ENCODE results near the gene CDK5R2. TPM values are rescaled to one million over a fixed set of nuclear protein-coding genes. Genes with fewer than 3 reads are reported as not detected.
A peak's percentile ranks its signal among the peaks of the same experiment; 100 is the strongest.

The CDK5R2 gene
- total RNA-seq, 1 donor from 2014 or later: not detected

- no peak for DNase-seq
Observed at GRCh38 chr2:218990052-218990451, 30.6 kb downstream of the CDK5R2 start.

GRCh38 chr2:218990612-218991011 lies 31.1 kb downstream of the CDK5R2 start:
- no peak for DNase-seq

GRCh38 chr2:218991674-218992168 lies 32.3 kb downstream of the CDK5R2 start:
- DNase-seq: peak; percentile 38

GRCh38 chr2:218992196-218992595 lies 32.7 kb downstream of the CDK5R2 start:
- DNase-seq: no peak

GRCh38 chr2:218992703-218993344 lies 33.4 kb downstream of the CDK5R2 start:
- no peak for DNase-seq

GRCh38 chr2:218993345-218994315 lies 34.2 kb downstream of the CDK5R2 start, which contains the start of gene CRYBA2:
Gene CRYBA2 (minus strand): TSS chr2:218993422. CDS start chr2:218993176, 246 bp downstream.
- no peak for DNase-seq

GRCh38 chr2:218995561-218995960 lies 36.1 kb downstream of the CDK5R2 start:
- DNase-seq: no peak

- peak; percentile 88 for DNase-seq
Observed at GRCh38 chr2:218995972-218996711, 36.7 kb downstream of the CDK5R2 start.

GRCh38 chr2:218996937-218997336 lies 37.5 kb downstream of the CDK5R2 start:
- DNase-seq: peak; percentile 49

GRCh38 chr2:218997731-218998130 lies 38.3 kb downstream of the CDK5R2 start:
- no peak for DNase-seq

GRCh38 chr2:218998414-218999002 lies 39.0 kb downstream of the CDK5R2 start:
- DNase-seq: no peak

- no peak for DNase-seq
Observed at GRCh38 chr2:218999021-218999880, 39.8 kb downstream of the CDK5R2 start.

GRCh38 chr2:218999881-219000568 lies 40.6 kb downstream of the CDK5R2 start:
- no peak for DNase-seq

GRCh38 chr2:219000569-219000960 lies 41.1 kb downstream of the CDK5R2 start:
- DNase-seq: no peak

- no peak for DNase-seq
Observed at GRCh38 chr2:219001100-219001576, 41.7 kb downstream of the CDK5R2 start.

- peak; percentile 34 for DNase-seq
Observed at GRCh38 chr2:219001577-219002394, 42.3 kb downstream of the CDK5R2 start.

- peak; percentile 41 for DNase-seq
Observed at GRCh38 chr2:219002395-219003266, 43.2 kb downstream of the CDK5R2 start.

- no peak for DNase-seq
Observed at GRCh38 chr2:219003267-219003634, 43.8 kb downstream of the CDK5R2 start.
